HepG2 (cell line): ENCODE results near the gene CEBPZOS. TPM values are rescaled to one million over a fixed set of nuclear protein-coding genes. Genes with fewer than 3 reads are reported as not detected.

ENCODE experiments used
- ATAC-seq: fragments of 200-7000 bp; cut with Tn5 transposase; 3 replicates; pipeline ENCODE4 v1.9.1; 2020; ENCODE audit warnings: mild to moderate bottlenecking, moderate library complexity
- BruUV-seq: library from RNA; stranded (reverse); fragments of 400-500 nt; replicated peaks from 2 replicates; lab custom pipeline; 2021; lab: Mats Ljungman, UMichigan
- CTCF ChIA-PET: fragments of 300-600 bp; formaldehyde crosslinking; extraction: SDS; loops from one replicate; lab custom pipeline; 2021; ENCODE audit warnings: low total read pairs, inconsistent platforms, low intra/inter-chr PET ratio; lab: Yijun Ruan, JAX
- POLR2A ChIA-PET: fragments of 350-600 bp; sonication (Branson Sonifier 250); formaldehyde crosslinking; loops from one replicate; lab custom pipeline; 2020; ENCODE audit warnings: antibody characterized with exemption, inconsistent platforms; lab: Yijun Ruan, JAX
- DNase-seq: peaks from one replicate; pipeline ENCODE4 v3.0.0-alpha.2; 2015; ENCODE audit warnings: low spot score
- FAIRE-seq: peaks from 3 replicates; lab custom pipeline; 2011; peaks lifted over from hg19 to GRCh38; lab: Jason Lieb, UNC
- H2AFZ ChIP-seq: one replicate; pipeline ENCODE4 v1.6.1; 2011; ENCODE audit warnings: low read length, inconsistent platforms
- H3K27ac ChIP-seq: fragments of 300-600 bp; 3 replicates; pipeline ENCODE4 v1.8.0; 2011; ENCODE audit warnings: mixed run types, mild to moderate bottlenecking, mixed read lengths, low read length, inconsistent platforms; ENCODE audit not compliant: insufficient read depth; ENCODE audit errors: extremely low read length
- H3K27me3 ChIP-seq, 2 experiments: fragments of 200-600 bp in 1 of 2; 2 replicates in 1 of 2; 3 replicates in 1 of 2; pipeline versions ENCODE4 v1.6.0 to v1.8.0; 2011; ENCODE audit warnings: low read length in 2 of 2, mild to moderate bottlenecking in 2 of 2, moderate library complexity in 2 of 2, inconsistent platforms in 1 of 2; ENCODE audit not compliant: insufficient read depth in 2 of 2, control insufficient read depth in 1 of 2
- H3K36me3 ChIP-seq, 2 experiments: fragments of 200-600 bp in 1 of 2; replicated peaks in 1 of 2; 2 replicates in 1 of 2; 3 replicates in 1 of 2; pipeline versions ENCODE4 v1.5.1 to v1.8.0; 2011; ENCODE audit warnings: low read length in 2 of 2, inconsistent platforms in 1 of 2; ENCODE audit not compliant: insufficient read depth in 2 of 2, control insufficient read depth in 1 of 2
- H3K4me1 ChIP-seq: 2 replicates; pipeline ENCODE4 v1.5.1; 2012; ENCODE audit warnings: low read length, inconsistent platforms; ENCODE audit not compliant: insufficient read depth
- H3K4me2 ChIP-seq: 2 replicates; pipeline ENCODE4 v1.6.0; 2011; ENCODE audit warnings: low read depth, low read length, inconsistent platforms
- H3K4me3 ChIP-seq, 3 experiments: fragments of 200-600 bp in 1 of 3; sonication (generic), shearing (Covaris generic) in 1 of 3; replicated peaks in 1 of 3; 2 replicates each; pipeline ENCODE4 v1.5.1; 2011 to 2016; ENCODE audit warnings: low read length in 3 of 3, inconsistent platforms in 2 of 3, low read depth in 2 of 3, mild to moderate bottlenecking in 2 of 3, control low read depth in 1 of 3, mixed read lengths in 1 of 3; ENCODE audit not compliant: insufficient read depth in 1 of 3
- H3K79me2 ChIP-seq: one replicate; pipeline ENCODE4 v1.6.1; 2011; ENCODE audit warnings: low read length, inconsistent platforms; ENCODE audit not compliant: insufficient read depth
- H3K9ac ChIP-seq: 2 replicates; pipeline ENCODE4 v1.6.0; 2011; ENCODE audit warnings: mild to moderate bottlenecking, low read depth, low read length, inconsistent platforms; ENCODE audit not compliant: insufficient read depth
- H3K9me3 ChIP-seq: 2 replicates; pipeline ENCODE4 v1.5.1; 2012; ENCODE audit warnings: mild to moderate bottlenecking, low read length
- H4K20me1 ChIP-seq: 2 replicates; pipeline ENCODE4 v1.6.0; 2011; ENCODE audit warnings: inconsistent platforms, mild to moderate bottlenecking, low read length, moderate library complexity; ENCODE audit not compliant: insufficient read depth
- BCL6 ChIP-seq: IDR thresholded peaks from 2 replicates; pipeline ENCODE4 v1.6.1; 2016; ENCODE audit warnings: missing genetic modification reagents, missing compliant biosample characterization
- ELF3 ChIP-seq: IDR thresholded peaks from 2 replicates; pipeline ENCODE4 v1.6.1; 2016; ENCODE audit warnings: missing genetic modification reagents, missing compliant biosample characterization
- JUND ChIP-seq: sonication (generic); formaldehyde crosslinking; IDR thresholded peaks from 2 replicates; pipeline ENCODE4 v1.8.0; 2022; ENCODE audit warnings: mild to moderate bottlenecking, missing genetic modification reagents
- MIXL1 ChIP-seq: IDR thresholded peaks from 2 replicates; pipeline ENCODE4 v1.6.1; 2016
- RORA ChIP-seq: sonication (generic); formaldehyde crosslinking; IDR thresholded peaks from 2 replicates; pipeline ENCODE4 v1.5.0; 2020; ENCODE audit warnings: mild to moderate bottlenecking, missing genetic modification reagents, moderate library complexity
- TSC22D2 ChIP-seq: sonication (generic); formaldehyde crosslinking; IDR thresholded peaks from 2 replicates; pipeline ENCODE4 v1.5.1; 2020; ENCODE audit warnings: missing genetic modification reagents, mild to moderate bottlenecking, borderline replicate concordance
- ZNF367 ChIP-seq: sonication (generic); formaldehyde crosslinking; IDR thresholded peaks from 2 replicates; pipeline ENCODE4 v1.4.0; 2020; ENCODE audit warnings: missing genetic modification reagents, borderline replicate concordance
- ZSCAN21 ChIP-seq: sonication (generic); formaldehyde crosslinking; IDR thresholded peaks from 2 replicates; pipeline ENCODE4 v1.8.0; 2022; ENCODE audit warnings: mild to moderate bottlenecking, missing genetic modification reagents, moderate library complexity, borderline replicate concordance
- WGBS: methylation state at CpG from one replicate; pipeline ENCODE4 v1.1.6; 2017; ENCODE audit warnings: low lambda C conversion rate; 5-methylcytosine and 5-hydroxymethylcytosine counted together
- in situ Hi-C: cut with HindIII; loops from 2 replicates; pipeline ENCODE4 v1.10.0; 2017; ENCODE audit warnings: low pct_unique_long_range_greater_than_20kb; ENCODE audit not compliant: extremely low pct_ligation_motif_present
- intact Hi-C: fragments of 100-400 bp; cut with micrococcal nuclease; formaldehyde crosslinking; loops from one replicate; pipeline ENCODE4 v1.10.0; 2022; ENCODE audit not compliant: unreplicated experiment
- polyA plus RNA-seq, 8 experiments: library from polyadenylated mRNA; depleted of rRNA in 3 of 8; stranded (reverse) in 7 of 8; unstranded in 1 of 8; fragments of >200 nt; fragmentation: Illumina TruSeq in 4 of 8; extraction: Trizol in 4 of 8; gene quantifications; 2 replicates each; pipeline versions ENCODE4 v1.2.1 to v1.2.3, GENCODE V29; 2011 to 2016; ENCODE audit warnings: low read depth in 4 of 8, missing spikeins in 1 of 8, mixed read lengths in 1 of 8; ENCODE audit not compliant: insufficient read depth in 1 of 8
- total RNA-seq, 5 experiments: library from RNA; depleted of rRNA; stranded (reverse); fragments of >200 nt; fragmentation: Illumina TruSeq; extraction: Trizol; gene quantifications; 2 replicates each; pipeline ENCODE4 v1.2.3, GENCODE V29; 2016; ENCODE audit warnings: low read depth in 1 of 5

The CEBPZOS gene
- total and polyA plus RNA-seq, 2 of the 13 experiments (the other 11 are each of a cell fraction or from before 2014, with no cell fraction given), result 18.6 to 44.7 TPM

DNA sequence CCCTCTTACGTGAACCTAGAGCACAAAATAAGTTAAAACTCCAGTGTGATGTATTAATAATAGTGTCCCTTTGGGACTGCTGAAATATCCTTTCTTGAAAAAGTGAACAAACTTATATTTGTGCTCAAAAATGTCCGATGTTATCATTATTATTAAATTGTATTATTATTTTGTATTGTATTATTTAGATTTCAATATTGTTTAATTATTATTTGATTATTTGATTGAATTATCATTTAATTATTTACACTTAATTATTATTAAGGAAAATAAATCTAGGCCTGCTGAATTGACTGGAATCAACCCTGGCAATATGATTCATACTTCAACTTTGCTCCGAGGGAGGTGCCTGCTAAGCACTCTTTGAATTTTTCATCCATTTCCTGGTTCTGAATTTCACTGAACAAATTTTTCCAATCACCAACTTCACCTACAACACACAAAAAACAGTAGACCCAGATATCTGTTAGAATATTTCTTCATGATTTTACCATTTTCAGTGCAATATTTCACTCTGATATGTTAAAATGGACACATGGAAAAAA, 28.6 kb upstream of the CEBPZOS start:
- ChIA-PET CTCF (no interaction called here), POLR2A (interaction anchor here (1.4 kb wide), 1 partner anchor 10 kb away, joined by 5 read pairs; no protein-coding TSS in a partner anchor)
- no peaks in the 10 kb centered on the region for H3K79me2 ChIP-seq
- peak overlapping the region; percentile 84 for H2AFZ ChIP-seq
- no TSS peak for BruUV-seq
- H3K4me3 ChIP-seq, result peak overlapping the region in 1 of 3 experiments; percentile 35; a peak in 1 of 6 replicates
- WGBS, result 16% methylated on average over 3 of the region's 3 CpGs
- H3K9me3 ChIP-seq, result peaks cover 12% of the 10 kb centered on the region
- H3K9ac ChIP-seq, result no peak overlapping the region; the same call in 1 of the 2 replicates
- H3K4me2 ChIP-seq, result peak overlapping the region; percentile 58
- ATAC-seq, result no peak
- DNase-seq, result no peak
- no peaks in the 10 kb centered on the region for H4K20me1 ChIP-seq
- H3K4me1 ChIP-seq, result peaks cover 21% of the 10 kb centered on the region
- no peak for TF ChIP-seq TSC22D2
- no peak for TF ChIP-seq RORA (CRISPR knock-in tag)
- TF ChIP-seq ZNF367, result no peak
- no peak for TF ChIP-seq ZSCAN21
- peak; percentile 58; the same call in 1 of the 2 replicates for TF ChIP-seq ELF3 (CRISPR knock-in tag)
- no peak for TF ChIP-seq BCL6
- no peak for TF ChIP-seq JUND (CRISPR knock-in tag)
- no peak for TF ChIP-seq MIXL1
- no peaks in the 10 kb centered on the region for H3K36me3 ChIP-seq
- intact Hi-C loops, result loop anchor here (1.0 to 2.0 kb wide), 3 partner anchors 23 to 64 kb away; partner anchors contain the start of genes CEBPZ, CEBPZOS and NDUFAF7
- no peak overlapping the region for H3K27ac ChIP-seq
- in situ Hi-C loops, result loop anchor here (25.0 kb wide), 1 partner anchor 720 kb away; no protein-coding TSS in a partner anchor
- H3K27me3 ChIP-seq, result no peaks in the 10 kb centered on the region
- no peak for FAIRE-seq
